SK-N-MC (cell line): ENCODE measurements around the gene ADD3.

Source experiments
- EZH2 ChIP-seq: fragments of 200-600 bp; sonication (generic); IDR thresholded peaks from one replicate; pipeline ENCODE4 v1.6.1; 2017; ENCODE audit warnings: antibody characterized with exemption
- POLR2AphosphoS5 ChIP-seq: IDR thresholded peaks from 2 replicates; pipeline ENCODE4 v1.6.1; 2012; ENCODE audit warnings: mild to moderate bottlenecking, low read depth, low read length, borderline replicate concordance

DNA sequence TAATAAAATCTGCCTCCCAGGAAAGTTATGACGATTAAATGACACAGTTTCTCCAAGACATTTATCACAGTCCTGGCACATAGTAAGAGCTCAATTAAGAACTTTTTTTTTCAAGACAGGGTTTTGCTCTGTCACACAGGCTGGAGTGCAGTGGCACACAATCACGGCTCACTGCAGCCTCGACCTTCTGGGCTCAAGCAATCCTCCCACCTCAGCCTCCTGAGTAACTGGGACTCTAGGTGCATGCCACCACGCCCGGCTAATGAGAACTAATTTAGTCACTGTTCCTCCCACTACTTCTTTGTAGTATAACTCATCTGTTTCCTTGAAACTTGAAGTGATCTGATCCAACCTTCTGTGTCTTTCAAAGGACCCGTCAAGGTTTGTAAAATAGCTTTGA lies 157.5 kb downstream of the ADD3 start:
- TF ChIP-seq EZH2, result no peak
- no peak for TF ChIP-seq POLR2AphosphoS5
